Astrocyte of the spinal cord (primary cell): ENCODE measurements around the gene NTRK1.
A peak's percentile ranks its signal among the peaks of the same experiment; 100 is the strongest.

Experiments used
- DNase-seq: peaks from one replicate; pipeline ENCODE4 v3.0.0; 2011; ENCODE audit warnings: low read depth, low spot score
- H3K4me3 ChIP-seq: 2 replicates; pipeline ENCODE4 v1.5.1; 2011; ENCODE audit warnings: low read depth, mild to moderate bottlenecking, low read length, moderate library complexity
- CTCF ChIP-seq: IDR thresholded peaks from 2 replicates; pipeline ENCODE4 v1.5.1; 2012; ENCODE audit warnings: low read depth, mild to moderate bottlenecking, low read length, inconsistent platforms
- in situ Hi-C: cut with HindIII; loops from 2 replicates; pipeline ENCODE4 v1.10.0; 2017; ENCODE audit warnings: low sequenced_read_pairs

The NTRK1 gene

DNA sequence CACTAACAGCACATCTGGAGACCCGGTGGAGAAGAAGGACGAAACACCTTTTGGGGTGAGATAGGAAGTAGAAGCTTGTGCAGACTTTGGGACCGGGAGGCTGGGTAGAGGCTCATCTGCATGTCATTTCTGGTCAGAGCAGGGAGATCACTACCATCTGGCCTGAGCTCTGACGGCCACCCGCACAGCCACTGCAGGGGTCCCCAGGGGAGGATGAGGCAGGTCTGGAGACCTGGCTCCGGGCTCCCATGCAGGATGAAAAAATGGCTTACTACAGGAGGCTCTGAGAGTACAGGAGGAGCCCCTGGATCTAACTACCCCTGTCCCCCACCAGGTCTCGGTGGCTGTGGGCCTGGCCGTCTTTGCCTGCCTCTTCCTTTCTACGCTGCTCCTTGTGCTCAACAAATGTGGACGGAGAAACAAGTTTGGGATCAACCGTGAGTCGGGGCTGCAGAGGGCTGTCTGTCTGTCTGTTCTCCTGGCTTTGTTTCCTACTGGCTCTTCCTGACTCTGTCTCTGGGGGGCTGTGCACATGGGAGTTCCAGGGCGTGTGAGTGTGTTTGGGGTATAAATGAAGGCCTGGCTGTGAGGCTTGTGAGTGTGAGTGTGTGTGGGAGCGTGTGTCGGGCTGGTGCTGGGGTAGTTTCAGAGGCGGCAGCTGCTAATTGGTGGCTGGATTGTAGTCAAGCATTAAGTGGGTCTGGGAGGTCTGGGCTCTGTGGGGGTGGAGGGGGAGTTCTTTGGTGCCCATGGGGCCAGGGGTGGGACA, 14.1 kb downstream of the NTRK1 start:
- in situ Hi-C loops: no loop called here
- no peak for TF ChIP-seq CTCF
- no peak overlapping the region for H3K4me3 ChIP-seq

GRCh38 chr1:156875341-156875615, 14.6 kb downstream of the NTRK1 start:
- no peak for TF ChIP-seq CTCF
- no peak overlapping the region for H3K4me3 ChIP-seq
- in situ Hi-C loops: no loop called here
- no peak for DNase-seq

More for the DNA sequence above, 14.1 kb downstream of the NTRK1 start:
- DNase-seq: no peak

GRCh38 chr1:156876281-156876680, 15.6 kb downstream of the NTRK1 start:
- no peak for DNase-seq
- H3K4me3 ChIP-seq: no peak overlapping the region
- TF ChIP-seq CTCF: peak; percentile 40
- in situ Hi-C loops: no loop called here

- no peak for DNase-seq
- no peak for TF ChIP-seq CTCF
- in situ Hi-C loops: no loop called here
- H3K4me3 ChIP-seq: no peak overlapping the region
Measured at GRCh38 chr1:156877433-156878170, 16.9 kb downstream of the NTRK1 start.

DNA sequence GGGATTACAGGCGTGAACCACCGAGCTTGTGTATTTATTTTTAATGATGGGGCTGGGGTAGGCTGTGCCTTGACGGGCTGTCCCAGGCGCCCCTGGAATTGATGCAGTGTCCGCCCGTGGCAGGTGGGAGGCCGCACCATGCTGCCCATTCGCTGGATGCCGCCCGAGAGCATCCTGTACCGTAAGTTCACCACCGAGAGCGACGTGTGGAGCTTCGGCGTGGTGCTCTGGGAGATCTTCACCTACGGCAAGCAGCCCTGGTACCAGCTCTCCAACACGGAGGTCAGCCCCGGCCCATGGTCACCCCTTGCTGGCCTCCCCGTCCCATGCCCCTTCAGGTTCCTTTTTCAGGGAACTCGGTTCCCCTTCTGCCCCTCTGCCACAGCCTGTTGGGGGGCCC, 19.2 kb downstream of the NTRK1 start:
- no peak for DNase-seq
- no peak for TF ChIP-seq CTCF
- no peak overlapping the region for H3K4me3 ChIP-seq
- in situ Hi-C loops: no loop called here

DNA sequence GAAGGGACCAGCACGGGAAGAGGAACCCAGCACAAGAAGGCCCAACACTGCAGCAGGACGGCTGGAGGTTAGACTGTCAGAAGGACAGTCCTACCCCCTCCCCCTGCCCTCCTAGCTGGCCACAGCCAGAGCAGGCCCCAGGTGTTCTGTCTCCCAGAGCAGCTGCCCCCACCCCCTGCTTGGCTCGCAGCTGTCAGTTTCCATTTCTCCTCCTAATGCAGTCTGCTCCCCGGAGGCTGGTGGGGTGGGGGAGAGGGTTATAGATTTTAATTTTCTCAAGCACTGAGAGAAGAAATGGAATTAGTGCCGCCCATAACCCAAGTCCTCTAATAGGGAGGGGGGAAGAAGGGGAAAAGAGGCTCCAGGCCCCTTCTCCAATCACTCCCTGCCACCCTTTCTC, 19.8 kb downstream of the NTRK1 start:
- in situ Hi-C loops: no loop called here
- no peak for DNase-seq
- TF ChIP-seq CTCF: no peak
- no peak overlapping the region for H3K4me3 ChIP-seq
